HG02623 (cell line): Measurements from ENCODE around the gene EPS8L3.
"Not testable (repeated sequence)": the region's sequence is repeated elsewhere in the genome, so short reads cannot be mapped to it uniquely, and the experiment has no call there.

Experiments used
- ATAC-seq: cut with Tn5 transposase; IDR thresholded peaks from one replicate; pipeline ENCODE4 v1.9.1; 2021; ENCODE audit warnings: moderate library complexity; ENCODE audit not compliant: unreplicated experiment

Gene EPS8L3

GRCh38 chr1:109714661-109715372 lies 48.9 kb downstream of the EPS8L3 start:
- ATAC-seq = no peak

GRCh38 chr1:109713636-109714035 lies 50.1 kb downstream of the EPS8L3 start:
- no peak for ATAC-seq

- no peak for ATAC-seq
These were observed 51.3 kb downstream of the EPS8L3 start for GRCh38 chr1:109712321-109712864.

- not testable (repeated sequence) for ATAC-seq
These were observed 52.0 kb downstream of the EPS8L3 start, which contains the start of gene GSTM5 for GRCh38 chr1:109711593-109712320. Gene GSTM5 (plus strand): TSS chr1:109712251. CDS start chr1:109712313, 62 bp downstream.

GRCh38 chr1:109709822-109710221 lies 53.9 kb downstream of the EPS8L3 start:
- ATAC-seq = not testable (repeated sequence)

- ATAC-seq = not testable (repeated sequence)
These were observed 54.8 kb downstream of the EPS8L3 start for GRCh38 chr1:109708949-109709348.

GRCh38 chr1:109705411-109705810 lies 58.3 kb downstream of the EPS8L3 start:
- ATAC-seq = no peak

GRCh38 chr1:109704173-109704572 lies 59.5 kb downstream of the EPS8L3 start:
- no peak for ATAC-seq

GRCh38 chr1:109702940-109703339 lies 60.8 kb downstream of the EPS8L3 start:
- ATAC-seq = not testable (repeated sequence)
